ENCODE results near the gene ATRN.

Gene ATRN

GRCh38 chr20:3658019-3658715, 187.3 kb downstream of the ATRN start:
- no peak for DNase-seq (ENCODE audit: low read depth)

DNA sequence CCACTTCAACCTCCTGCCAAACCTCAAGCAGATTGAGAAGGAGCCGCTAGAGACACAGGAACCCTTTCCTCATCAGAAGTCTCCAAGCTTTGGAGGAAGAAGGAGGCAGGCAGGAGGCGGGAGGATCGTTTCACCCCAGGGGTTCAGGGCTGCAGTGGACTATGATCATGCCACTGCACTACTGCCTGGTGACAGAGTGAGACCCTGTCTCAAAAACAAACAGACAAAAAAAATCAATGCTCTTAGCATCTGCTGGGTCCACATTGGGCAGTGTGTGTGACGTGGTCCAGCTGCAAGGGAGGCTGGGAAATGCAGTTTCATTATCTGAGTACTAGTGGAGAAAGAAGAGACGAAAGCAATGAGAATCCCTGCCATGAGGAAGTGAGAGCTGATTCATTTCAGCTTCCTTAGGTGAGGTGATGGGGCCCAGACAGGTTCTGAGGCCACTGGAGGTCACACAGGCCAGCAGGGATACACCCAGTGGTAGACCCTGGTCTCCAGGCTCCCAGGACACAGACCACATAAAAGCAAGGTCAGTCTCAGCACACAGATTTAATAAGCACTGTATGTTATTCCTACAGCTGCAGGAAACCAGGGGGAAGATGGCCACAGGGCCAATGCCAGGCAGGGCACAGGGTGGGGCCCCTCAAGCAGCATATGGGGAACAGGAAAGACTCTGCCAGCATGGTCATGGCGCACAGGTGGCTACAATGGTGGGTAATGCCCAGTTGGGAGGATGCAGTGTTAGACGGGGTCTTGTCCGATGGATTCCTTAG, 188.1 kb downstream of the ATRN start:
- no peak for DNase-seq (ENCODE audit: low read depth)

GRCh38 chr20:3659492-3660261, 188.9 kb downstream of the ATRN start:
- DNase-seq (ENCODE audit: low read depth), result no peak

DNA sequence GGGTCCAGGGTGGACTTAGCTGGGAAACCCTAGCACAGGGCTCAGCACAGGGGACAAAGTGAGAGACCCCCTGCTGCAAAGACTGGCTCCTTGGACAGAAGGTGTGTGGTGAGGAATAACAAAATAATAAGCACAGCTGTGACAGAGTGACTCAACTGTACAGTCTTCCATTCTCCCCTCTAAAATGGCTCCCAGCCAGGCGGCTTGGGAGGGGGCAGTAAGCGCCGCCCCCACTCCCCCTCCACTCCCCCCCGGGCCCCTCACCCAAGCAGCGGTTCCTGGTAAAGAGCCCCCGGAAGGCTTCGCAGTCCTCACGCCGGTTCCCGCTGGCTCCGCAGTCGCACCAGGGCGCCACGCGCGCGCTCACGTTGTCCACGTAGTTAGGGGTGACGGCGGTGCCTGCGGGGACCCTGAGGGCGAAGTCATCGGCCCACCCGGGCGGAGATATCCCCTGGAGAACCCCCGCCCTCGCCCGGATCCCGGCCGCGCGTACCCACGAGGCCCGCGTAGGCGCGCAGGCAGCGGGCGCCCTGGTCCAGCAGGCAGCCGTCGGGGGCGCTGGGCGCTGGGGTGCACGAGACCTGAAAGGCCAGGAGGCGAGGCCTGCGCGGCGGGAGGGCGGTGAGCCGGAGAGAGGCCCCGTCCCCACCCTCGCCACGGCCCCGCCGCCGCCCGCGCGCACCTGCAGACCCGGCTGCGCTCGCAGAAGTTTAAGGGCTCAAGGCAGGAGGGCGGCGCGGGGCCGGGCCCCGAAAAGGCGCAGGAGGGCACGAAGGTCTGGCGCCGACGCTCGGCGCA, 189.6 kb downstream of the ATRN start:
- no peak for DNase-seq (ENCODE audit: low read depth)

- DNase-seq (ENCODE audit: low read depth), result no peak
Observed at GRCh38 chr20:3661060-3661813, 190.4 kb downstream of the ATRN start.

GRCh38 chr20:3661814-3662665, 191.2 kb downstream of the ATRN start:
- DNase-seq (ENCODE audit: low read depth), result no peak

DNA sequence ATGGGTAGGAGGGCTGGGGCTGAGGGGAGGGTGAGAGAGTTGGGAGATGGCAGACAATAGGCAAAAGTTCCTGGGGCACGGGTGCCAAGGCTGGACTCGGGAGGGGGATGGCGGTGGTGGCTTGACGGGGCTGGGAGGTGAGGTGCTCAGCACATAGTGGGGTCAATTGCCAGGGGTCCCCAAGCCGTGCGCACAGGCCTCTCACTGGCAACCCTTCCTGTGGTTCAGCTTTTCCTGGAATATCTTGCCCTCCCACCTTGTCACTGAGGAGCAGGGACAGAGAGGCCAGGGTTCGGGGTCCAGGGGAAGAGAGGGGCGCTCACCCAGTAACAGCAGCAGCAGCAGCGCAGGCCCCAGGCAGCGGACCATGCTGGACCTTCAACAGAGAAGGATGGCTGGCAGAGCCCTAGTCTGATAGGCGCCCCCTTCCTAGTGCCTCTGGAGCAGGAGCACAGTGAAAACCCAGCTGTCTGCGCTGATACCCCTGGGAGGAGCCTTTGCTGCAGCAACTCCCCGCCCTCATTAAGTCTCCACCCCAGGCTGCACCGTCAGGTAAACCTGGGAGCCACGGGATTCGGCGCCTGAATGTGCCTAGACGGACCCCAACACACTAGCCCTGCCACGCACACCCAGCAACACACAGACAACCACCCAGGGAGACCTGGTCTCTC, 192.3 kb downstream of the ATRN start, which contains the start of gene GFRA4:
Gene GFRA4 (minus strand): TSS at position 369 of the 671 bp plus-strand sequence. CDS start 0 bp downstream, at position 369.
- no peak for DNase-seq (ENCODE audit: low read depth)

- no peak for DNase-seq (ENCODE audit: low read depth)
Observed at GRCh38 chr20:3663858-3664257, 193.0 kb downstream of the ATRN start.

GRCh38 chr20:3667434-3668037, 196.7 kb downstream of the ATRN start:
- no peak for DNase-seq (ENCODE audit: low read depth)

DNA sequence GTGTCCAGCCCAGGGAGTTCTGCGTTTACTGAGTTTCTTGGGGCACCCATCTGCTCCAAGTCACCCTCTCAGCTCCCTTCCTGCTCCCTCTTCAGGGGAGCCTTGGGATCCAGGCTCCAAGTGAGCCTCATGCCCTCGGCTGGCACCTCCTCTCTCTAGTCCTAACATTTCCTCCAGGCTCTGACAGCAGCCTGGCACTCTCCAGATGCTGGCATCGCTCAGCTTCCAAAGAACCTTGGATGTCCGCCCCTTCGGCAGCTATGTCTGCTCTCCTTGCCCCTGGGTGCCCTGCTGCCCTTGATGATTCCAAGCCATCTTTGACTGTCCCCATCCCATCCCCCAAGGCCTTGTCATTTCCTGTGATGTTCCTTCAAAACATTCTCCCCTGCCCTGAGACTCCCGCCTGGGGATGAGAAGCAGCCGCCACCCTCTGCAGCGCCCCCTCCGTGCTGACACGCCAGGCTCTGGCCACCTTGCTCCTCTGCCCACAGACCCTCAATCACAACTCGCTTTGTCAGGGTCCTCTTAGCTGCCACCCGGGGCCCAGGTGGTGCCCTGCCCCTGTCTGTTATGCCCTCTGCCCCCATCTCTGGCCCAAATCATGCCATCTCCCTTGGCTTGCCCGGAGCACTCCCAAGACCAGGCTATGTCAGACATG, 199.0 kb downstream of the ATRN start:
- no peak for DNase-seq (ENCODE audit: low read depth)

- no peak for DNase-seq (ENCODE audit: low read depth)
Observed at GRCh38 chr20:3670511-3670910, 199.7 kb downstream of the ATRN start.

GRCh38 chr20:3670945-3671344, 200.1 kb downstream of the ATRN start:
- no peak for DNase-seq (ENCODE audit: low read depth)

DNA sequence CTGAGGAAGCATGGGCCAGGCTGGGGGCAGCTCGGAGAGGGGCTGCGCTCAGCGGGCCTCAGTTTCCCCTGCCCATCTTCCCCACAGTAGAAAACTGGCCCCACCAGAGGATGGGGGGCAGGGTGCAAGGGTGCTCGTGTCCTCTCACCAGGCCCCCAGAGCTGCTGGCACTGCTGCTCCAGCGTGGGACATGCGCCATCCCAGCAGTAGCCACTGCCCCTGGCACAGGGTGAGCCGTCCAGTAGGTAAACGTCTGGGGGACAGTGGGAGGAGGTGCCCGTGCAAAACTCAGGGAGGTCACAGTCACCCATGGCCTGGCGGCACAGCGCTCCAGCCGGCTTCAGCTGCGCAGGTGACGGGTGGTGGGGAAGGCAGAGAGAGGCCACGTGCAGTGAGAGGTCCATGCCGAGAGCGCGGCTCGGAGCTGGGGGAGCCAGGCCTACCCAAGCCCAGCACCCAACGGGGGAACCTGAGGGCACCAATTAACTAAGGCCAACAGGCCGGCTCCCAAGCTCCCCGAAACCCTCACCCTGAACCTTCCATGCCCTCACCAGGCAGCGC, 201.2 kb downstream of the ATRN start:
- no peak for DNase-seq (ENCODE audit: low read depth)

- DNase-seq (ENCODE audit: low read depth), result no peak
Observed at GRCh38 chr20:3672547-3673171, 201.8 kb downstream of the ATRN start.

DNA sequence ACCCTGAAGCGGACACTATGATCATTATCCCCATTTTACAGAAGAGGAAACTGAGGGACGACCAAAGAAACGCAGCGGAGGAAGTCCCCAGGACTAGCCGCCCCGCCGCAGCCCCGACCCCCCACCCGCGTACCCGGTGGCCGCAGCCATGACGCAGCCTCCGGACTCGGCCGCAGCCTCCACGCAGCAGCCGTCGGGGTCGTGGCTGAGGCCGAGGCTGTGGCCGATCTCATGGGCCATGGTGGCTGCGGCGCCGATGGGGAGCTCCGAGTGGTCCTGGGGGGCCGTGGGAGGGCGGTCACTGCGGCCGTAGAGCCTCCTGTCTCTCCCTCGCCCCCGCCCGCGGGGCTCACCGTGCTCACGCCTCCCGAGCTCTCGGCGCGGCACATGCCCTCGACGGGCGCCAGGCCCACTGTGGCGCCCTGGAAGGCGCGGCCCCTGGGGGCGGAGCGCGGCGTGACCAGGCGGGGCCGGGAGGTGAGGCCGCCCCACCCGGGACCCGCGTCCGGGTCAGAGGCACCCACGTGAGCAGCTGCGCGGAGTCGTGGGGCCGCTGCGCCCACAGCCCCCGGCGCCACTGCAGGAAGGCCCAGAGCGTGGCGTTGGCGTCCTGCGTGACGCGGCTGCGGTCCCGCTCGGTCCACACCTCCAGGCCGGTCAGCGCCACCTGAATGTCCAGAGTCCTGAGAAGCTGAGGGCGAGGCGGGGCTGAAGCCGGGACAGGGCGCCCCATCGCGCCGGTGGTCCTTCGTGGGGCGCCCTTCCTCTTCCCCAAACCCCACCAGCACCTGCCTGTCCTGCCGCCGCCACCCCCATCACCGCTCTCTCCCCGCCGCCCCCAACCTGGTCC, 202.6 kb downstream of the ATRN start:
- no peak for DNase-seq (ENCODE audit: low read depth)

DNA sequence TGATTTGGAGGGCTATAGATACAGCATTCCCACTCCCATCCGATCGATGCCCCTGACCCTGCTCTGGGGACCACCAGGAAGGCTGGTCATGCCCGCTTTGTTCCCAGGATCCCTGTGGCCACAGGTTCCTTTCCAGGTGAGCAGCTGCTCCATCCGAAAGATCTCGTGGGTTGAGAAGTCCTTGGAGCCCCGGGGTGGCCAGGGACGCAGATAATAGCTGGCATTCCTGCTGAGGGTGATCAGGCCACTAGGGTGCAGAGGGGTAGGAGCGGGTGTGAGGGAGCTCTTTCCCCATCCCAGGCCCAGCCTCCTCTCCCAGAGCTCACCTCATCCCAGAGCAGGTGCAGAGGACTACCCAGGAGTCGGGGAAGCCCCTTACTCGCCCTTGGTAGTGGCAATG, 203.6 kb downstream of the ATRN start:
- DNase-seq (ENCODE audit: low read depth), result no peak

All from activated T-helper 1 cell treated with Interleukin-2 at 50 U/mL for 16 hours (primary cell).